K562 (cell line): ENCODE results near the gene SOS1. TPM values are rescaled to one million over a fixed set of nuclear protein-coding genes. Genes with fewer than 3 reads are reported as not detected.

Experiments used
- DEAF1 ChIP-seq: fragments of 450-650 bp; formaldehyde crosslinking; IDR thresholded peaks from 2 replicates; pipeline ENCODE4 v1.4.0; 2020; ENCODE audit warnings: mild to moderate bottlenecking, moderate library complexity
- ETS1 ChIP-seq: conservative IDR thresholded peaks from 2 replicates; pipeline ENCODE4 v1.6.1; 2011; ENCODE audit warnings: low read depth, mild to moderate bottlenecking, low read length; ENCODE audit not compliant: control insufficient read depth
- KLF6 ChIP-seq: fragments of 250-450 bp; sonication (Bioruptor Pico); IDR thresholded peaks from 2 replicates; pipeline ENCODE4 v1.4.0; 2020; ENCODE audit warnings: mild to moderate bottlenecking, moderate library complexity, borderline replicate concordance
- MBD1 ChIP-seq: fragments of 250-450 bp; sonication (Bioruptor Pico); IDR thresholded peaks from 2 replicates; pipeline ENCODE4 v1.8.0; 2022; ENCODE audit warnings: inconsistent platforms
- MGA ChIP-seq: fragments of 450-650 bp; IDR thresholded peaks from 2 replicates; pipeline ENCODE4 v1.6.1; 2016; ENCODE audit warnings: mild to moderate bottlenecking, moderate library complexity
- NBN ChIP-seq: fragments of 450-650 bp; IDR thresholded peaks from 2 replicates; pipeline ENCODE4 v1.6.1; 2016; ENCODE audit warnings: low read depth, mild to moderate bottlenecking
- NR2C1 ChIP-seq, 2 experiments: fragments of 450-650 bp; IDR thresholded peaks; 2 replicates each; pipeline ENCODE4 v1.6.1; 2017; ENCODE audit warnings: mild to moderate bottlenecking in 2 of 2, antibody characterized with exemption in 1 of 2, inconsistent platforms in 1 of 2, missing compliant biosample characterization in 1 of 2, missing genetic modification characterization in 1 of 2
- SNIP1 ChIP-seq: fragments of 450-650 bp; IDR thresholded peaks from 2 replicates; pipeline ENCODE4 v1.7.1; 2017; ENCODE audit warnings: low read depth, mild to moderate bottlenecking
- SUPT5H ChIP-seq: fragments of 450-650 bp; IDR thresholded peaks from 2 replicates; pipeline ENCODE4 v1.6.1; 2016
- TAL1 ChIP-seq: fragments of 450-650 bp; IDR thresholded peaks from 2 replicates; pipeline ENCODE4 v1.6.1; 2016; ENCODE audit warnings: mild to moderate bottlenecking
- polyA plus RNA-seq, 8 experiments: library from polyadenylated mRNA; depleted of rRNA in 4 of 8; stranded (reverse) in 5 of 8; unstranded in 3 of 8; fragments of >200 nt; fragmentation: Nextera tagmentation in 2 of 8; fragmentation: Illumina TruSeq in 1 of 8; extraction: Ambion mirVana in 2 of 8; extraction: Trizol in 1 of 8; gene quantifications; 2 replicates each; pipeline versions ENCODE4 v1.2.1 to v1.2.3, GENCODE V29; 2011 to 2014; ENCODE audit warnings: inconsistent platforms in 1 of 8, missing spikeins in 1 of 8
- total RNA-seq, 7 experiments: library from RNA; depleted of rRNA in 6 of 7; stranded (reverse); fragments of >200 nt in 6 of 7; fragmentation: Illumina TruSeq in 2 of 7; extraction: Trizol in 2 of 7; gene quantifications; 2 replicates each; pipeline versions ENCODE4 v1.2.1 to v1.2.3, GENCODE V29; 2011 to 2021; ENCODE audit warnings: low replicate concordance in 1 of 7

SOS1 gene
- total and polyA plus RNA-seq, 9 of the 15 experiments (the other 6 are each of a cell fraction or from before 2014, with no cell fraction given), result 2.5 to 27.1 (median 16.3) TPM

GRCh38 chr2:39120771-39121522 lies at the start of gene SOS1 (continued):
- no peak for TF ChIP-seq DEAF1 (CRISPR knock-in tag)
- peak; percentile 89 for TF ChIP-seq NBN
- TF ChIP-seq MBD1 (CRISPR knock-in tag), result no peak
- TF ChIP-seq SUPT5H, result peak; percentile 85
- no peak for TF ChIP-seq KLF6 (CRISPR knock-in tag)
- peak; percentile 31; the same call in 1 of the 2 replicates for TF ChIP-seq MGA
- TF ChIP-seq TAL1, result no peak; the same call in none of the 2 replicates
- TF ChIP-seq SNIP1, result no peak
- TF ChIP-seq ETS1, result no peak
- no peak for TF ChIP-seq NR2C1 (IDR thresholded peaks at IDR 0.05)
- TF ChIP-seq NR2C1 (tag; IDR thresholded peaks at IDR 0.05), result no peak
